NT2/D1 (cell line): Measurements from ENCODE around the gene LAMP1.

Experiments
- DNase-seq: peaks from one replicate; pipeline ENCODE4 v3.0.0-alpha.2; 2011; ENCODE audit warnings: low read depth, low spot score
- H3K27me3 ChIP-seq: 2 replicates; pipeline ENCODE4 v1.6.0; 2011; ENCODE audit warnings: mild to moderate bottlenecking; ENCODE audit not compliant: insufficient read length, insufficient read depth
- H3K36me3 ChIP-seq: 2 replicates; pipeline ENCODE4 v1.6.1; 2011; ENCODE audit warnings: mild to moderate bottlenecking, low read length, mixed read lengths; ENCODE audit not compliant: insufficient read depth, insufficient read length
- H3K4me1 ChIP-seq: 2 replicates; pipeline ENCODE4 v1.5.1; 2011; ENCODE audit not compliant: insufficient read depth, insufficient read length
- H3K4me3 ChIP-seq: 2 replicates; pipeline ENCODE4 v1.5.1; 2011; ENCODE audit warnings: low read depth; ENCODE audit not compliant: insufficient read length
- H3K9ac ChIP-seq: 2 replicates; pipeline ENCODE4 v1.6.0; 2011; ENCODE audit warnings: low read depth; ENCODE audit not compliant: insufficient read length
- H3K9me3 ChIP-seq: 2 replicates; pipeline ENCODE4 v1.5.1; 2011; ENCODE audit warnings: mild to moderate bottlenecking, low read length; ENCODE audit not compliant: insufficient read depth
- SUZ12 ChIP-seq: IDR thresholded peaks from 2 replicates; pipeline ENCODE4 v1.6.1; 2011; ENCODE audit not compliant: insufficient read length, insufficient read depth; ENCODE audit errors: extremely low read depth
- YY1 ChIP-seq: IDR thresholded peaks from 2 replicates; pipeline ENCODE4 v1.6.1; 2011; ENCODE audit not compliant: insufficient read length, insufficient read depth
- ZNF274 ChIP-seq: IDR thresholded peaks from 2 replicates; pipeline ENCODE4 v1.6.1; 2011; ENCODE audit warnings: mild to moderate bottlenecking, low read depth, low read length

The LAMP1 gene

GRCh38 chr13:113322890-113323651, 26.0 kb downstream of the LAMP1 start:
- H3K36me3 ChIP-seq: peaks cover 70% of the 10 kb centered on the region
- H3K4me3 ChIP-seq: no peak overlapping the region
- no peak overlapping the region for H3K9ac ChIP-seq
- no peaks in the 10 kb centered on the region for H3K9me3 ChIP-seq
- TF ChIP-seq ZNF274: no peak
- no peak for TF ChIP-seq SUZ12
- no peak for TF ChIP-seq YY1
- H3K4me1 ChIP-seq: peaks cover 9% of the 10 kb centered on the region
- H3K27me3 ChIP-seq: no peaks in the 10 kb centered on the region
- no peak for DNase-seq

- DNase-seq: no peak
- TF ChIP-seq SUZ12 (no peak), YY1 (no peak), ZNF274 (no peak)
- H3K27me3 ChIP-seq: no peaks in the 10 kb centered on the region
- no peak overlapping the region for H3K4me3 ChIP-seq
- H3K36me3 ChIP-seq: peaks cover 62% of the 10 kb centered on the region
- no peaks in the 10 kb centered on the region for H3K9me3 ChIP-seq
- no peak overlapping the region for H3K9ac ChIP-seq
- H3K4me1 ChIP-seq: peaks cover 10% of the 10 kb centered on the region
Observed at GRCh38 chr13:113323869-113324268, 26.8 kb downstream of the LAMP1 start.

- no peak overlapping the region for H3K4me3 ChIP-seq
- H3K36me3 ChIP-seq: peaks cover 57% of the 10 kb centered on the region
- no peak for TF ChIP-seq SUZ12
- no peak for TF ChIP-seq ZNF274
- no peak for TF ChIP-seq YY1
- H3K9me3 ChIP-seq: no peaks in the 10 kb centered on the region
- no peaks in the 10 kb centered on the region for H3K27me3 ChIP-seq
- no peak overlapping the region for H3K9ac ChIP-seq
- peaks cover 10% of the 10 kb centered on the region for H3K4me1 ChIP-seq
- DNase-seq: no peak
Observed at GRCh38 chr13:113324398-113324797, 27.4 kb downstream of the LAMP1 start.

- no peak for DNase-seq
- Histone ChIP-seq H3K9me3 (no peaks in the 10 kb centered on the region), H3K36me3 (peaks cover 43% of the 10 kb centered on the region), H3K9ac (no peak overlapping the region), H3K4me3 (no peak overlapping the region), H3K4me1 (peaks cover 7% of the 10 kb centered on the region), H3K27me3 (no peaks in the 10 kb centered on the region)
- TF ChIP-seq ZNF274 (no peak), YY1 (no peak), SUZ12 (no peak)
Observed at GRCh38 chr13:113325779-113326178, 28.7 kb downstream of the LAMP1 start.

GRCh38 chr13:113327391-113327765, 30.3 kb downstream of the LAMP1 start:
- Histone ChIP-seq H3K9ac (no peak overlapping the region), H3K36me3 (peaks cover 27% of the 10 kb centered on the region), H3K27me3 (no peaks in the 10 kb centered on the region), H3K4me1 (peaks cover 12% of the 10 kb centered on the region), H3K4me3 (no peak overlapping the region), H3K9me3 (no peaks in the 10 kb centered on the region)
- DNase-seq: no peak
- TF ChIP-seq SUZ12 (no peak), YY1 (no peak), ZNF274 (no peak)

GRCh38 chr13:113327766-113328471, 30.9 kb downstream of the LAMP1 start:
- H3K27me3 ChIP-seq: no peaks in the 10 kb centered on the region
- H3K4me1 ChIP-seq: peaks cover 13% of the 10 kb centered on the region
- DNase-seq: no peak
- no peaks in the 10 kb centered on the region for H3K9me3 ChIP-seq
- TF ChIP-seq SUZ12 (no peak), ZNF274 (no peak), YY1 (no peak)
- H3K9ac ChIP-seq: no peak overlapping the region
- H3K36me3 ChIP-seq: peaks cover 24% of the 10 kb centered on the region
- no peak overlapping the region for H3K4me3 ChIP-seq

GRCh38 chr13:113328851-113329250, 31.8 kb downstream of the LAMP1 start:
- peaks cover 13% of the 10 kb centered on the region for H3K4me1 ChIP-seq
- DNase-seq: no peak
- peaks cover 15% of the 10 kb centered on the region for H3K36me3 ChIP-seq
- H3K27me3 ChIP-seq: no peaks in the 10 kb centered on the region
- no peaks in the 10 kb centered on the region for H3K9me3 ChIP-seq
- H3K9ac ChIP-seq: no peak overlapping the region
- TF ChIP-seq YY1 (no peak), SUZ12 (no peak), ZNF274 (no peak)
- H3K4me3 ChIP-seq: no peak overlapping the region
